HepG2 (cell line): ENCODE data around the gene FAM3A.

Experiments
- IKZF4 ChIP-seq: sonication (generic); formaldehyde crosslinking; IDR thresholded peaks from 2 replicates; pipeline ENCODE4 v1.5.1; 2020; ENCODE audit warnings: borderline replicate concordance, mild to moderate bottlenecking, low read depth, missing genetic modification reagents; ENCODE audit errors: not compliant biosample characterization
- ZNF841 ChIP-seq: sonication (generic); formaldehyde crosslinking; IDR thresholded peaks from 2 replicates; pipeline ENCODE4 v1.8.1; 2023; ENCODE audit warnings: missing genetic modification reagents, borderline replicate concordance
- TF ChIP-seq, protein P1 (sequence below): sonication (generic); formaldehyde crosslinking; IDR thresholded peaks from 2 replicates; pipeline ENCODE4 v1.5.0; 2020; ENCODE audit warnings: mild to moderate bottlenecking, missing genetic modification reagents, moderate library complexity

DNA sequence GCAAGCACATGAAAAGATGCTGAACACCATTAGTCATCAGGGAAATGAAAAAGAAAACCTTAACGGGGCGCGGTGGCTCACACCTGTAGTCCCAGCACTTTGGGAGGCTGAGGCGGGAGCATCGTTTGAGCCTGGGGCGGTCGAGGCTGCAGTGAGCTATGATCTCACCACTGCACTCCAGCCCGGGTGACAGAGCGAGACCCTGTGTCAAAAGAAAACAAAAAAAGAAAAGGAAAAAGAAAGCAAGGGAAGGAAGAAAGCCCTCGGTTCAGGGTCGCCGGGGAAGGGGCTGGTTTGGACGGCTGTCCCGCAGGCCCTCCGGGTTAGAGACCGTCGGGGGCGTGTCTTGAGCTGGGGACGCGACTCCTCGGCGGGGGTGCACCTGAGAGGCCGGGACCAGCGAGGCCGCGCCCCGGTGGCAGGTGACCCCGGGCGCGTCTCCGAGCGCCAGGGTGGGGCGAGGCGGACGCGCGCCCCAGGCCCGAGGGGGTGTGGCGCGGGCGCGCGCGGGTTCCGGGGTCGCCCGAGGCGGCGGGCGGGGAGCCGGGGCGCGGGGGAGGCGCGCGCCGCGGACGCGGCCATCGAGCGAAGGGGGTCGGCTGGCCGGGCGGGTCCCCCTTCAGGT, 58.4 kb downstream of the FAM3A start:
- no peak for TF ChIP-seq ZNF841 (CRISPR knock-in tag)
- TF ChIP-seq IKZF4 (CRISPR knock-in tag): no peak
- TF ChIP-seq, protein P1, sequence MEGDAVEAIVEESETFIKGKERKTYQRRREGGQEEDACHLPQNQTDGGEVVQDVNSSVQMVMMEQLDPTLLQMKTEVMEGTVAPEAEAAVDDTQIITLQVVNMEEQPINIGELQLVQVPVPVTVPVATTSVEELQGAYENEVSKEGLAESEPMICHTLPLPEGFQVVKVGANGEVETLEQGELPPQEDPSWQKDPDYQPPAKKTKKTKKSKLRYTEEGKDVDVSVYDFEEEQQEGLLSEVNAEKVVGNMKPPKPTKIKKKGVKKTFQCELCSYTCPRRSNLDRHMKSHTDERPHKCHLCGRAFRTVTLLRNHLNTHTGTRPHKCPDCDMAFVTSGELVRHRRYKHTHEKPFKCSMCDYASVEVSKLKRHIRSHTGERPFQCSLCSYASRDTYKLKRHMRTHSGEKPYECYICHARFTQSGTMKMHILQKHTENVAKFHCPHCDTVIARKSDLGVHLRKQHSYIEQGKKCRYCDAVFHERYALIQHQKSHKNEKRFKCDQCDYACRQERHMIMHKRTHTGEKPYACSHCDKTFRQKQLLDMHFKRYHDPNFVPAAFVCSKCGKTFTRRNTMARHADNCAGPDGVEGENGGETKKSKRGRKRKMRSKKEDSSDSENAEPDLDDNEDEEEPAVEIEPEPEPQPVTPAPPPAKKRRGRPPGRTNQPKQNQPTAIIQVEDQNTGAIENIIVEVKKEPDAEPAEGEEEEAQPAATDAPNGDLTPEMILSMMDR (CRISPR knock-in tag): no peak
